ENCODE data around the gene VSNL1.

VSNL1 gene

GRCh38 chr2:17616405-17616804 lies 75.9 kb downstream of the VSNL1 start:
- Histone ChIP-seq H3K27me3 (no peaks in the 10 kb centered on the region), H3K36me3 (no peaks in the 10 kb centered on the region), H3K9me3 (no peaks in the 10 kb centered on the region; the same call in 1 of the 2 replicates), H3K4me1 (no peaks in the 10 kb centered on the region), H3K4me3 (ENCODE audit: low read depth, low read length) (no peak overlapping the region)
- no peak for DNase-seq
- no peak for TF ChIP-seq CTCF (IDR thresholded peaks at IDR 0.05; ENCODE audit: low read depth, low read length)

- no peaks in the 10 kb centered on the region for H3K4me1 ChIP-seq
- no peaks in the 10 kb centered on the region for H3K36me3 ChIP-seq
Measured at GRCh38 chr2:17617516-17617915, 77.0 kb downstream of the VSNL1 start.

GRCh38 chr2:17617955-17618354 lies 77.5 kb downstream of the VSNL1 start:
- Histone ChIP-seq H3K9me3 (no peaks in the 10 kb centered on the region; the same call in 1 of the 2 replicates), H3K27me3 (no peaks in the 10 kb centered on the region), H3K4me1 (no peaks in the 10 kb centered on the region), H3K36me3 (no peaks in the 10 kb centered on the region), H3K4me3 (ENCODE audit: low read depth, low read length) (no peak overlapping the region)
- no peak for DNase-seq
- no peak for TF ChIP-seq CTCF (IDR thresholded peaks at IDR 0.05; ENCODE audit: low read depth, low read length)

More at GRCh38 chr2:17617516-17617915, 77.0 kb downstream of the VSNL1 start:
- no peak for TF ChIP-seq CTCF (IDR thresholded peaks at IDR 0.05; ENCODE audit: low read depth, low read length)
- no peak for DNase-seq
- Histone ChIP-seq H3K9me3 (no peaks in the 10 kb centered on the region; the same call in 1 of the 2 replicates), H3K4me3 (ENCODE audit: low read depth, low read length) (no peak overlapping the region), H3K27me3 (no peaks in the 10 kb centered on the region)

- H3K27me3 ChIP-seq: no peaks in the 10 kb centered on the region
- no peak overlapping the region for H3K4me3 ChIP-seq (ENCODE audit: low read depth, low read length)
- H3K4me1 ChIP-seq: no peaks in the 10 kb centered on the region
- H3K36me3 ChIP-seq: no peaks in the 10 kb centered on the region
- no peak for TF ChIP-seq CTCF (IDR thresholded peaks at IDR 0.05; ENCODE audit: low read depth, low read length)
- no peak for DNase-seq
- no peaks in the 10 kb centered on the region; the same call in 1 of the 2 replicates for H3K9me3 ChIP-seq
Measured at GRCh38 chr2:17620280-17620679, 79.8 kb downstream of the VSNL1 start.

- H3K27me3 ChIP-seq: no peaks in the 10 kb centered on the region
- no peak for TF ChIP-seq CTCF (IDR thresholded peaks at IDR 0.05; ENCODE audit: low read depth, low read length)
- no peak for DNase-seq
- no peaks in the 10 kb centered on the region for H3K36me3 ChIP-seq
- H3K4me1 ChIP-seq: no peaks in the 10 kb centered on the region
- H3K9me3 ChIP-seq: no peaks in the 10 kb centered on the region; the same call in 1 of the 2 replicates
- no peak overlapping the region for H3K4me3 ChIP-seq (ENCODE audit: low read depth, low read length)
Measured at GRCh38 chr2:17620841-17621240, 80.3 kb downstream of the VSNL1 start.

GRCh38 chr2:17621781-17622180 lies 81.3 kb downstream of the VSNL1 start:
- no peak overlapping the region for H3K4me3 ChIP-seq (ENCODE audit: low read depth, low read length)
- TF ChIP-seq CTCF (IDR thresholded peaks at IDR 0.05; ENCODE audit: low read depth, low read length): no peak
- H3K36me3 ChIP-seq: no peaks in the 10 kb centered on the region
- H3K4me1 ChIP-seq: no peaks in the 10 kb centered on the region
- DNase-seq: no peak
- H3K27me3 ChIP-seq: no peaks in the 10 kb centered on the region
- H3K9me3 ChIP-seq: no peaks in the 10 kb centered on the region
